Neural progenitor cell (in vitro differentiated cells): ENCODE results near the gene GLCCI1. TPM values are rescaled to one million over a fixed set of nuclear protein-coding genes. Genes with fewer than 3 reads are reported as not detected.
A peak's percentile ranks its signal among the peaks of the same experiment; 100 is the strongest.

Experiments used
- DNase-seq: peaks from one replicate; pipeline ENCODE4 v3.0.0-alpha.2; 2016; ENCODE audit warnings: low spot score
- H2AFZ ChIP-seq: fragments of 200-600 bp; sonication (generic); replicated peaks from 2 replicates; pipeline ENCODE4 v1.6.1; 2016; ENCODE audit warnings: antibody characterized with exemption
- H3F3A ChIP-seq: fragments of 200-600 bp; sonication (generic); 2 replicates; pipeline ENCODE4 v1.6.1; 2016; ENCODE audit warnings: antibody characterized with exemption, low read depth
- H3K27ac ChIP-seq: fragments of 200-600 bp; sonication (generic); 2 replicates; pipeline ENCODE4 v1.5.1; 2016; ENCODE audit warnings: mild to moderate bottlenecking
- H3K27me3 ChIP-seq: fragments of 200-600 bp; sonication (generic); 2 replicates; pipeline ENCODE4 v1.6.1; 2016; ENCODE audit warnings: mild to moderate bottlenecking, moderate library complexity
- H3K36me3 ChIP-seq: fragments of 200-600 bp; sonication (generic); 2 replicates; pipeline ENCODE4 v1.5.1; 2016
- H3K4me1 ChIP-seq: fragments of 200-600 bp; sonication (generic); 2 replicates; pipeline ENCODE4 v1.6.1; 2016; ENCODE audit warnings: mixed run types
- H3K4me2 ChIP-seq: fragments of 200-600 bp; sonication (generic); 2 replicates; pipeline ENCODE4 v1.6.1; 2016
- H3K4me3 ChIP-seq: fragments of 200-600 bp; sonication (generic); 2 replicates; pipeline ENCODE4 v1.5.1; 2016
- H3K79me2 ChIP-seq: fragments of 200-600 bp; sonication (generic); 2 replicates; pipeline ENCODE4 v1.6.1; 2016; ENCODE audit warnings: low read depth
- H3K9ac ChIP-seq: fragments of 200-600 bp; sonication (generic); 2 replicates; pipeline ENCODE4 v1.6.1; 2016
- H3K9me3 ChIP-seq: fragments of 200-600 bp; sonication (generic); 2 replicates; pipeline ENCODE4 v1.5.1; 2016; ENCODE audit warnings: low read depth
- H4K20me1 ChIP-seq: fragments of 200-600 bp; sonication (generic); 2 replicates; pipeline ENCODE4 v1.6.1; 2016; ENCODE audit warnings: low read depth
- H3K27ac Mint-ChIP-seq: 3 replicates; pipeline ENCODE4 v1.8.0; 2021; ENCODE audit warnings: mixed read lengths
- H3K27me3 Mint-ChIP-seq: 2 replicates; pipeline ENCODE4 v1.8.0; 2022; ENCODE audit warnings: low read depth, mild to moderate bottlenecking, inconsistent platforms, moderate library complexity, mixed read lengths; ENCODE audit not compliant: insufficient read depth
- H3K36me3 Mint-ChIP-seq: 3 replicates; pipeline ENCODE4 v1.8.0; 2021; ENCODE audit warnings: mixed read lengths
- H3K4me1 Mint-ChIP-seq: 3 replicates; pipeline ENCODE4 v1.8.0; 2021; ENCODE audit warnings: mixed read lengths
- H3K4me3 Mint-ChIP-seq: 3 replicates; pipeline ENCODE4 v1.8.0; 2021; ENCODE audit warnings: mild to moderate bottlenecking, moderate library complexity, mixed read lengths
- H3K9me3 Mint-ChIP-seq: 3 replicates; pipeline ENCODE4 v1.8.0; 2020; ENCODE audit warnings: mixed read lengths
- CTCF ChIP-seq: fragments of 200-600 bp; sonication (generic); IDR thresholded peaks from 2 replicates; pipeline ENCODE4 v1.5.1; 2017; ENCODE audit warnings: antibody characterized with exemption, mild to moderate bottlenecking
- EZH2 ChIP-seq: fragments of 200-600 bp; sonication (generic); IDR thresholded peaks from 2 replicates; pipeline ENCODE4 v1.6.1; 2017; ENCODE audit warnings: antibody characterized with exemption, mild to moderate bottlenecking, moderate library complexity
- EZH2phosphoT487 ChIP-seq: fragments of 200-600 bp; sonication (generic); IDR thresholded peaks from 2 replicates; pipeline ENCODE4 v1.6.1; 2017; ENCODE audit warnings: antibody characterized with exemption
- total RNA-seq: library from RNA; depleted of rRNA; stranded (reverse); fragments of >200 nt; gene quantifications from 2 replicates; pipeline ENCODE4 v1.2.3, GENCODE V29; 2015; ENCODE audit warnings: low replicate concordance

Gene GLCCI1
- total RNA-seq, 1 donor from 2014 or later = 78.0 TPM

- Histone ChIP-seq H3K9ac (no peak overlapping the region), H3K9me3 (no peaks in the 10 kb centered on the region), H3K27me3 (no peaks in the 10 kb centered on the region), H3K4me1 (peaks cover 14% of the 10 kb centered on the region), H3F3A (no peaks in the 10 kb centered on the region), H3K27ac (no peak overlapping the region), H3K79me2 (no peaks in the 10 kb centered on the region), H3K4me3 (no peak overlapping the region), H3K4me2 (no peak overlapping the region), H3K36me3 (peaks cover 3% of the 10 kb centered on the region), H2AFZ (no peak overlapping the region), H4K20me1 (no peaks in the 10 kb centered on the region)
- Mint-ChIP-seq H3K4me1 (peaks cover 10% of the 10 kb centered on the region), H3K27me3 (no peaks in the 10 kb centered on the region), H3K27ac (no peak overlapping the region), H3K4me3 (no peak overlapping the region), H3K36me3 (peaks cover 12% of the 10 kb centered on the region), H3K9me3 (no peaks in the 10 kb centered on the region)
- TF ChIP-seq EZH2 (no peak), EZH2phosphoT487 (no peak), CTCF (no peak)
- DNase-seq = no peak
These were observed 114.2 kb downstream of the GLCCI1 start for GRCh38 chr7:8082762-8083161.

GRCh38 chr7:8084836-8085235, 116.2 kb downstream of the GLCCI1 start:
- H3K36me3 Mint-ChIP-seq = peaks cover 10% of the 10 kb centered on the region
- Histone ChIP-seq H3K4me2 (no peak overlapping the region), H3F3A (no peaks in the 10 kb centered on the region), H3K4me1 (peaks cover 14% of the 10 kb centered on the region), H3K36me3 (peaks cover 3% of the 10 kb centered on the region), H3K79me2 (no peaks in the 10 kb centered on the region), H4K20me1 (no peaks in the 10 kb centered on the region), H3K27ac (peak overlapping the region; percentile 8), H3K4me3 (no peak overlapping the region), H3K27me3 (no peaks in the 10 kb centered on the region), H2AFZ (no peak overlapping the region), H3K9me3 (no peaks in the 10 kb centered on the region), H3K9ac (no peak overlapping the region)
- H3K9me3 Mint-ChIP-seq = no peaks in the 10 kb centered on the region
- H3K27me3 Mint-ChIP-seq = no peaks in the 10 kb centered on the region
- H3K27ac Mint-ChIP-seq = no peak overlapping the region
- TF ChIP-seq EZH2phosphoT487 (no peak), CTCF (no peak), EZH2 (no peak)
- DNase-seq = no peak
- peaks cover 10% of the 10 kb centered on the region for H3K4me1 Mint-ChIP-seq
- no peak overlapping the region for H3K4me3 Mint-ChIP-seq

GRCh38 chr7:8085420-8085819, 116.8 kb downstream of the GLCCI1 start:
- H3K27ac Mint-ChIP-seq = peak overlapping the region; percentile 2
- peaks cover 14% of the 10 kb centered on the region for H3K4me1 ChIP-seq
- H3K4me1 Mint-ChIP-seq = peaks cover 10% of the 10 kb centered on the region
- no peak overlapping the region for H2AFZ ChIP-seq
- no peak overlapping the region for H3K4me2 ChIP-seq
- H3K9me3 Mint-ChIP-seq = no peaks in the 10 kb centered on the region
- H3K27me3 ChIP-seq = no peaks in the 10 kb centered on the region
- H3F3A ChIP-seq = no peaks in the 10 kb centered on the region
- H3K27me3 Mint-ChIP-seq = no peaks in the 10 kb centered on the region
- H3K79me2 ChIP-seq = no peaks in the 10 kb centered on the region
- no peak overlapping the region for H3K4me3 Mint-ChIP-seq
- no peak overlapping the region for H3K9ac ChIP-seq
- peaks cover 10% of the 10 kb centered on the region for H3K36me3 Mint-ChIP-seq
- no peak for TF ChIP-seq EZH2
- TF ChIP-seq CTCF = no peak
- TF ChIP-seq EZH2phosphoT487 = no peak
- no peaks in the 10 kb centered on the region for H3K9me3 ChIP-seq
- H4K20me1 ChIP-seq = no peaks in the 10 kb centered on the region
- H3K36me3 ChIP-seq = peaks cover 3% of the 10 kb centered on the region
- peak overlapping the region; percentile 8 for H3K27ac ChIP-seq
- H3K4me3 ChIP-seq = no peak overlapping the region
- no peak for DNase-seq
